Vagina (tissue), 2 donors: Measurements from ENCODE around the gene CLIC3. TPM values are rescaled to one million over a fixed set of nuclear protein-coding genes. Genes with fewer than 3 reads are reported as not detected.

Source experiments
- DNase-seq, 2 donors: peaks; one replicate each; pipeline ENCODE4 v3.0.0-alpha.2; 2017; ENCODE audit errors: extremely low spot score in 2 of 2
- H3K27ac ChIP-seq: fragments of 200-600 bp; sonication (generic); one replicate; pipeline ENCODE4 v1.5.1; 2019
- H3K27me3 ChIP-seq: fragments of 200-600 bp; sonication (generic); one replicate; pipeline ENCODE4 v1.5.1; 2019
- H3K36me3 ChIP-seq, 2 donors: fragments of 200-600 bp; sonication (generic); one replicate each; pipeline ENCODE4 v1.5.1; 2017 to 2019
- H3K4me1 ChIP-seq: fragments of 200-600 bp; sonication (generic); one replicate; pipeline ENCODE4 v1.5.1; 2019
- H3K4me3 ChIP-seq, 2 donors: fragments of 200-600 bp; sonication (generic); 1 replicate in 1 of 2; 2 replicates in 1 of 2; pipeline ENCODE4 v1.5.1; 2016 to 2019
- H3K9me3 ChIP-seq: fragments of 200-600 bp; sonication (generic); one replicate; pipeline ENCODE4 v1.5.1; 2019
- POLR2A ChIP-seq, 2 donors: fragments of 450-650 bp; IDR thresholded peaks; one replicate each; pipeline ENCODE4 v1.6.1; 2017; ENCODE audit warnings: antibody characterized with exemption in 2 of 2, mild to moderate bottlenecking in 2 of 2, moderate library complexity in 2 of 2
- POLR2AphosphoS5 ChIP-seq, 2 donors: sonication (generic); formaldehyde crosslinking; IDR thresholded peaks; one replicate each; pipeline ENCODE4 v1.9.0; 2017; ENCODE audit warnings: antibody characterized with exemption in 2 of 2, mild to moderate bottlenecking in 2 of 2, low read depth in 1 of 2; ENCODE audit not compliant: insufficient read depth in 1 of 2
- intact Hi-C: fragments of 100-400 bp; cut with DNase I; formaldehyde crosslinking; loops from one replicate; pipeline ENCODE4 v1.15.1; 2023
- total RNA-seq: library from RNA; depleted of rRNA; stranded (reverse); fragments of >200 nt; gene quantifications from one replicate; pipeline ENCODE4 v1.2.3, GENCODE V29; 2016
- TF ChIP-seq, protein P1 (sequence below), 3 experiments: fragments of 450-650 bp in 2 of 3; fragments of 200-600 bp in 1 of 3; sonication (generic) in 1 of 3; IDR thresholded peaks; one replicate each; pipeline ENCODE4 v1.5.1; 2017 to 2019; ENCODE audit warnings: antibody characterized with exemption in 3 of 3, mild to moderate bottlenecking in 2 of 3, moderate library complexity in 2 of 3

The CLIC3 gene
- total RNA-seq, 1 donor from 2014 or later = 23.6 TPM

DNA sequence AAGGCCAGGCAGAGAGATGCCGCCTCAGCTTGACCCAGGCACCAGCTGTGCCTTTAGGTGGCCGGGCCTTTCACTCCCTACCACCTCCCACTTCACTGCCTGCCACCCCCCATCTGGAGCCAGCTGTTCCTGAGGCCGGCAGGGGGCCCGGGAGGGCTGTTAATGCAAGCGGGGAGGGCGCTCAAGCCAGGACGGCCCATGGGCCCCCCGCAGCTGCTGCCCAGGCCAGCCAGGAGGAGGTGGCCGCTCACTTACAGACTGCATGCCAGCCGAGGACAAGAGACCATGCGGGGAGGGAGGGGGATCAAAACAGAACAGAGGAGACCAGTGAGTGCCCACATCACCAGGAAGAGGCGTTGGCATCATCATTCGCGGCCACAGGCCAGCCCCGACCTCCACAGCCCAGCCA lies 27.2 kb upstream of the CLIC3 start:
- H3K36me3 ChIP-seq = no peaks in the 10 kb centered on the region
- peaks cover 29% of the 10 kb centered on the region for H3K4me1 ChIP-seq
- no peaks in the 10 kb centered on the region for H3K27me3 ChIP-seq
- no peaks in the 10 kb centered on the region for H3K9me3 ChIP-seq
- TF ChIP-seq POLR2A (IDR thresholded peaks at IDR 0.05) (no peak), POLR2AphosphoS5 (IDR thresholded peaks at IDR 0.05; ENCODE audit: insufficient read depth in 1 of 2, low read depth in 1 of 2) (no peak)
- TF ChIP-seq, protein P1, sequence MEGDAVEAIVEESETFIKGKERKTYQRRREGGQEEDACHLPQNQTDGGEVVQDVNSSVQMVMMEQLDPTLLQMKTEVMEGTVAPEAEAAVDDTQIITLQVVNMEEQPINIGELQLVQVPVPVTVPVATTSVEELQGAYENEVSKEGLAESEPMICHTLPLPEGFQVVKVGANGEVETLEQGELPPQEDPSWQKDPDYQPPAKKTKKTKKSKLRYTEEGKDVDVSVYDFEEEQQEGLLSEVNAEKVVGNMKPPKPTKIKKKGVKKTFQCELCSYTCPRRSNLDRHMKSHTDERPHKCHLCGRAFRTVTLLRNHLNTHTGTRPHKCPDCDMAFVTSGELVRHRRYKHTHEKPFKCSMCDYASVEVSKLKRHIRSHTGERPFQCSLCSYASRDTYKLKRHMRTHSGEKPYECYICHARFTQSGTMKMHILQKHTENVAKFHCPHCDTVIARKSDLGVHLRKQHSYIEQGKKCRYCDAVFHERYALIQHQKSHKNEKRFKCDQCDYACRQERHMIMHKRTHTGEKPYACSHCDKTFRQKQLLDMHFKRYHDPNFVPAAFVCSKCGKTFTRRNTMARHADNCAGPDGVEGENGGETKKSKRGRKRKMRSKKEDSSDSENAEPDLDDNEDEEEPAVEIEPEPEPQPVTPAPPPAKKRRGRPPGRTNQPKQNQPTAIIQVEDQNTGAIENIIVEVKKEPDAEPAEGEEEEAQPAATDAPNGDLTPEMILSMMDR (IDR thresholded peaks at IDR 0.05) = no peak
- intact Hi-C loops = no loop called here
- H3K27ac ChIP-seq = no peak overlapping the region
- no peak for DNase-seq
- H3K4me3 ChIP-seq = no peak overlapping the region

DNA sequence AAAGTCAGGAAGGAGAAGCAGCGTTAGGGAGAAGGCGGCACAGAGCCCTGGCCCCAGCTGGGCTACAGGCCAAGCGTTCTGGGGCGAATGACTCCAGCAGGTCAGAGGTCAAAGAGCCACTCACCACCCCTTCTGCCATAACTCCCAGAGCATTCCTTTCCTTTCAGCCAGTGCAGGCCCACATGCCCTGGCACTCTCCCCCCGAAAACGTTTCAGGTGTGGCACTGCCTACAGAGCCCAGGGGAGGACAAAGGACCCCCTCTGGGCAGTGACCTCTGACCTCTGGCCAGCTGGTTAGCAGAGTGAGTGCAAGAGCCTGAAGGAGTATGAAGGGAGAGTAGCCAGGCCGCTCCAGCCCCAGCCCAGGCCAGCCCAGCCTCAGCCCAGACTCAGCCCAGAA lies 26.8 kb upstream of the CLIC3 start:
- TF ChIP-seq POLR2AphosphoS5 (IDR thresholded peaks at IDR 0.05; ENCODE audit: insufficient read depth in 1 of 2, low read depth in 1 of 2) = no peak
- no peak for TF ChIP-seq POLR2A (IDR thresholded peaks at IDR 0.05)
- TF ChIP-seq, protein P1 (IDR thresholded peaks at IDR 0.05) = no peak
- no peaks in the 10 kb centered on the region for H3K9me3 ChIP-seq
- intact Hi-C loops = no loop called here
- no peaks in the 10 kb centered on the region for H3K36me3 ChIP-seq
- no peak overlapping the region for H3K4me3 ChIP-seq
- H3K27ac ChIP-seq = no peak overlapping the region
- H3K4me1 ChIP-seq = peaks cover 26% of the 10 kb centered on the region
- no peak for DNase-seq
- no peaks in the 10 kb centered on the region for H3K27me3 ChIP-seq

DNA sequence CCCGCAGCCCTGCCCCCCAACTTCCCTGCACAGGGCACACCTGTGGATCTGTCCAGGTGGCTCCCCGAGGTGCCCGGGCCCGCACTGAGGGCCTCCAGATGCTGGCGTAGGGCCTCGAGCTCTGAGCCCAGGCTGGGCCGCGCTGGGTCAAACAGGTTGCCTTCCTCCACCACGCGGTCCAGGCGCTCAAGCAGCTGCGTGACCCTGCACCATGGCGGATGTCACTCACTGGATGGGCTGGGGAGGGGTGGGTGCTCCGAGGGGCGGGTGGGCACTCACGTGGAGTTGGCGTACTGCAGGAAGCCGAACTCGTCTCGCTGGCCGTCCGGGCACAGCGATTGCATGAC lies 26.3 kb upstream of the CLIC3 start:
- Histone ChIP-seq H3K4me1 (peaks cover 25% of the 10 kb centered on the region), H3K27ac (no peak overlapping the region), H3K4me3 (no peak overlapping the region), H3K27me3 (no peaks in the 10 kb centered on the region), H3K36me3 (peaks cover 0 to 3% of the 10 kb centered on the region in 2 donors), H3K9me3 (no peaks in the 10 kb centered on the region)
- no peak for DNase-seq
- TF ChIP-seq POLR2AphosphoS5 (IDR thresholded peaks at IDR 0.05; ENCODE audit: insufficient read depth in 1 of 2, low read depth in 1 of 2) (no peak), POLR2A (IDR thresholded peaks at IDR 0.05) (no peak)
- TF ChIP-seq, protein P1 (IDR thresholded peaks at IDR 0.05) = no peak
- intact Hi-C loops = no loop called here

DNA sequence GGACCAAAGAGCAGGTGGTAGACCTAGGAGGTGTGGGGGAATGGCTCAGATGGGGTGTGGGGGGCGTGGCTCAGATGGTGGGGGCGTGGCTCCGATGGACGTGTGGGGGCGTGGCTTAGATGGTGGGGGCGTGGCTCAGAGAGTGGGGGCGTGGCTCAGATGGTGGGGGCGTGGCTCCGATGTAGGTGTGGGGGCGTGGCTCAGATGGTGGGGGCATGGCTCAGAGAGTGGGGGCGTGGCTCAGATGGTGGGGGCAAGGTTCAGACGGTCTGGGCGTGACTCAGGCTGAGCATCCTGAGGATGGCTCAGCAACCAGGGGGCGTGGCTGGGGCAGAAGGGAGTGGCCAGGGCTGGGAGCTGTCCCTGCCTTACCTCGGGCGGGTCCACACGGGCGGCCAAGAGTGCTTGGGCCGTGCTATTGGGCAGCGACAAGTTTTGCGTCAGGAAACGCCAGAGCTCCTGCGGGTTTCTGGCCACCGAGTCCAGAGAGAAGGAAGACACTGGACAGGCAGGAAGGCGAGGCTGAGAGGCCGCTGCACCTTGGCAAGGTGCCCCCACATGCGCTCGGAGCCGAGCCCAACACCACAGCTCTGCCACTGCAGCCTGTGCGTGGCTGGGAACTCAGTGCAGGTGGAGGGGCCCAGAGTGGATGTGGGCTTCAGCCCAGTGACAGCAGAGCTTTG lies 25.8 kb upstream of the CLIC3 start:
- H3K27ac ChIP-seq = no peak overlapping the region
- intact Hi-C loops = no loop called here
- H3K4me1 ChIP-seq = peaks cover 20% of the 10 kb centered on the region
- H3K4me3 ChIP-seq = no peak overlapping the region
- TF ChIP-seq, protein P1 (IDR thresholded peaks at IDR 0.05) = no peak
- no peak for TF ChIP-seq POLR2AphosphoS5 (IDR thresholded peaks at IDR 0.05; ENCODE audit: insufficient read depth in 1 of 2, low read depth in 1 of 2)
- TF ChIP-seq POLR2A (IDR thresholded peaks at IDR 0.05) = no peak
- peaks cover 0 to 5% of the 10 kb centered on the region in 2 donors for H3K36me3 ChIP-seq
- no peaks in the 10 kb centered on the region for H3K27me3 ChIP-seq
- DNase-seq = no peak
- no peaks in the 10 kb centered on the region for H3K9me3 ChIP-seq

DNA sequence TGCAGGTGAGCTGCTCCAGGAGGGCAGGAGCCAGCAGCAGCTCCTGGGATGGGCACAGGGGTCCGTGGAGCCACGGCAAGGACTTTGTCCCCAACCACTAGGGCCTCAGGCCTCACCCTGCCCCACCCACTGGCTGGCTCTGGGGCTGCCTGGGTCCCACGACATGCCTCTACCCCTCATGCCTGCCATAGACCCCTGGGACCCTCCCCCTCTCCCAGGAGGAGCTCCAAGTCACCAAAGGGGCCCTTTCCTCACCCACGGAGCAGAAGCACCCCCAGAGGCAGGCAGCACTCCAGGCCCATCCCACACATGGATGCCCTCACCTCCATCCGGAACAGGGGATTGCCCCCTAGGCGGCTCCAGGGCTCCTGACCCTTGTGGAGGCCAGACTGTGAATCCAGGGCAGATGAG lies 25.2 kb upstream of the CLIC3 start:
- Histone ChIP-seq H3K4me1 (peaks cover 14% of the 10 kb centered on the region), H3K9me3 (no peaks in the 10 kb centered on the region), H3K27me3 (no peaks in the 10 kb centered on the region), H3K4me3 (no peak overlapping the region), H3K27ac (no peak overlapping the region), H3K36me3 (peaks cover 0 to 11% of the 10 kb centered on the region in 2 donors)
- DNase-seq = no peak
- TF ChIP-seq POLR2A (IDR thresholded peaks at IDR 0.05) = no peak
- TF ChIP-seq POLR2AphosphoS5 (IDR thresholded peaks at IDR 0.05; ENCODE audit: insufficient read depth in 1 of 2, low read depth in 1 of 2) = no peak
- TF ChIP-seq, protein P1 (IDR thresholded peaks at IDR 0.05) = no peak
- intact Hi-C loops = no loop called here
